ENCODE results near the gene MIB1. TPM values are rescaled to one million over a fixed set of nuclear protein-coding genes. Genes with fewer than 3 reads are reported as not detected.
A peak's percentile ranks its signal among the peaks of the same experiment; 100 is the strongest.

MIB1 gene
- total RNA-seq, 1 donor from 2014 or later: 65.8 TPM

- Histone ChIP-seq H3K9me3 (ENCODE audit: control insufficient read depth in 3 of 3, low read length in 3 of 3) (peaks cover 0 to 2% (median 0%) of the 10 kb centered on the region in 3 donors), H3K27ac (ENCODE audit: low read depth, low read length) (no peak overlapping the region), H3K36me3 (ENCODE audit: control insufficient read depth in 3 of 3, insufficient read depth in 3 of 3, low read length in 3 of 3) (peaks cover 0 to 27% (median 19%) of the 10 kb centered on the region in 3 donors), H3K4me3 (ENCODE audit: low read length in 3 of 3) (no peak overlapping the region), H3K27me3 (ENCODE audit: control insufficient read depth in 3 of 3, insufficient read depth in 3 of 3, low read length in 3 of 3) (no peaks in the 10 kb centered on the region), H3K4me1 (ENCODE audit: control insufficient read depth in 3 of 3, insufficient read depth in 3 of 3, low read length in 3 of 3) (no peaks in the 10 kb centered on the region), H3K9ac (ENCODE audit: low read depth in 1 of 3, low read length in 3 of 3) (no peak overlapping the region)
Observed at GRCh38 chr18:21805771-21806366, 65.3 kb downstream of the MIB1 start.

- Histone ChIP-seq H3K9me3 (ENCODE audit: control insufficient read depth in 3 of 3, low read length in 3 of 3) (peaks cover 0 to 2% (median 0%) of the 10 kb centered on the region in 3 donors), H3K4me3 (ENCODE audit: low read length in 3 of 3) (no peak overlapping the region), H3K4me1 (ENCODE audit: control insufficient read depth in 3 of 3, insufficient read depth in 3 of 3, low read length in 3 of 3) (no peaks in the 10 kb centered on the region), H3K27me3 (ENCODE audit: control insufficient read depth in 3 of 3, insufficient read depth in 3 of 3, low read length in 3 of 3) (no peaks in the 10 kb centered on the region), H3K36me3 (ENCODE audit: control insufficient read depth in 3 of 3, insufficient read depth in 3 of 3, low read length in 3 of 3) (peaks cover 0 to 25% (median 14%) of the 10 kb centered on the region in 3 donors), H3K9ac (ENCODE audit: low read depth in 1 of 3, low read length in 3 of 3) (no peak overlapping the region), H3K27ac (ENCODE audit: low read depth, low read length) (no peak overlapping the region)
Observed at GRCh38 chr18:21808185-21808584, 67.6 kb downstream of the MIB1 start.

GRCh38 chr18:21809725-21810124 lies 69.1 kb downstream of the MIB1 start:
- no peak overlapping the region for H3K27ac ChIP-seq (ENCODE audit: low read depth, low read length)
- H3K4me1 ChIP-seq (ENCODE audit: control insufficient read depth in 3 of 3, insufficient read depth in 3 of 3, low read length in 3 of 3): no peaks in the 10 kb centered on the region
- H3K9ac ChIP-seq (ENCODE audit: low read depth in 1 of 3, low read length in 3 of 3): no peak overlapping the region
- H3K36me3 ChIP-seq (ENCODE audit: control insufficient read depth in 3 of 3, insufficient read depth in 3 of 3, low read length in 3 of 3): peaks cover 0 to 19% (median 14%) of the 10 kb centered on the region in 3 donors
- H3K27me3 ChIP-seq (ENCODE audit: control insufficient read depth in 3 of 3, insufficient read depth in 3 of 3, low read length in 3 of 3): no peaks in the 10 kb centered on the region
- no peak overlapping the region for H3K4me3 ChIP-seq (ENCODE audit: low read length in 3 of 3)
- H3K9me3 ChIP-seq (ENCODE audit: control insufficient read depth in 3 of 3, low read length in 3 of 3): peaks cover 0 to 2% (median 0%) of the 10 kb centered on the region in 3 donors

- H3K36me3 ChIP-seq (ENCODE audit: control insufficient read depth in 3 of 3, insufficient read depth in 3 of 3, low read length in 3 of 3): peaks cover 0 to 14% (median 9%) of the 10 kb centered on the region in 3 donors
- H3K27ac ChIP-seq (ENCODE audit: low read depth, low read length): no peak overlapping the region
- H3K4me3 ChIP-seq (ENCODE audit: low read length in 3 of 3): no peak overlapping the region
- no peaks in the 10 kb centered on the region for H3K27me3 ChIP-seq (ENCODE audit: control insufficient read depth in 3 of 3, insufficient read depth in 3 of 3, low read length in 3 of 3)
- no peaks in the 10 kb centered on the region for H3K9me3 ChIP-seq (ENCODE audit: control insufficient read depth in 3 of 3, low read length in 3 of 3)
- H3K9ac ChIP-seq (ENCODE audit: low read depth in 1 of 3, low read length in 3 of 3): no peak overlapping the region
- H3K4me1 ChIP-seq (ENCODE audit: control insufficient read depth in 3 of 3, insufficient read depth in 3 of 3, low read length in 3 of 3): no peaks in the 10 kb centered on the region
Observed at GRCh38 chr18:21815101-21815500, 74.5 kb downstream of the MIB1 start.

- Histone ChIP-seq H3K9me3 (ENCODE audit: control insufficient read depth in 3 of 3, low read length in 3 of 3) (no peaks in the 10 kb centered on the region), H3K36me3 (ENCODE audit: control insufficient read depth in 3 of 3, insufficient read depth in 3 of 3, low read length in 3 of 3) (peaks cover 0 to 6% (median 0%) of the 10 kb centered on the region in 3 donors), H3K27me3 (ENCODE audit: control insufficient read depth in 3 of 3, insufficient read depth in 3 of 3, low read length in 3 of 3) (no peaks in the 10 kb centered on the region), H3K4me3 (ENCODE audit: low read length in 3 of 3) (no peak overlapping the region), H3K9ac (ENCODE audit: low read depth in 1 of 3, low read length in 3 of 3) (no peak overlapping the region), H3K4me1 (ENCODE audit: control insufficient read depth in 3 of 3, insufficient read depth in 3 of 3, low read length in 3 of 3) (no peaks in the 10 kb centered on the region), H3K27ac (ENCODE audit: low read depth, low read length) (no peak overlapping the region)
Observed at GRCh38 chr18:21820033-21820810, 79.6 kb downstream of the MIB1 start.

- Histone ChIP-seq H3K36me3 (ENCODE audit: control insufficient read depth in 3 of 3, insufficient read depth in 3 of 3, low read length in 3 of 3) (peaks cover 0 to 4% (median 0%) of the 10 kb centered on the region in 3 donors), H3K9ac (ENCODE audit: low read depth in 1 of 3, low read length in 3 of 3) (no peak overlapping the region), H3K27ac (ENCODE audit: low read depth, low read length) (peak overlapping the region; percentile 27), H3K9me3 (ENCODE audit: control insufficient read depth in 3 of 3, low read length in 3 of 3) (no peaks in the 10 kb centered on the region), H3K4me1 (ENCODE audit: control insufficient read depth in 3 of 3, insufficient read depth in 3 of 3, low read length in 3 of 3) (no peaks in the 10 kb centered on the region), H3K27me3 (ENCODE audit: control insufficient read depth in 3 of 3, insufficient read depth in 3 of 3, low read length in 3 of 3) (no peaks in the 10 kb centered on the region), H3K4me3 (ENCODE audit: low read length in 3 of 3) (no peak overlapping the region)
Observed at GRCh38 chr18:21820811-21821143, 80.2 kb downstream of the MIB1 start.

- Histone ChIP-seq H3K27ac (ENCODE audit: low read depth, low read length) (peak overlapping the region; percentile 8), H3K4me1 (ENCODE audit: control insufficient read depth in 3 of 3, insufficient read depth in 3 of 3, low read length in 3 of 3) (no peaks in the 10 kb centered on the region), H3K4me3 (ENCODE audit: low read length in 3 of 3) (no peak overlapping the region), H3K9ac (ENCODE audit: low read depth in 1 of 3, low read length in 3 of 3) (no peak overlapping the region), H3K36me3 (ENCODE audit: control insufficient read depth in 3 of 3, insufficient read depth in 3 of 3, low read length in 3 of 3) (peaks cover 2 to 9% (median 9%) of the 10 kb centered on the region in 3 donors), H3K9me3 (ENCODE audit: control insufficient read depth in 3 of 3, low read length in 3 of 3) (no peaks in the 10 kb centered on the region), H3K27me3 (ENCODE audit: control insufficient read depth in 3 of 3, insufficient read depth in 3 of 3, low read length in 3 of 3) (no peaks in the 10 kb centered on the region)
Observed at GRCh38 chr18:21823848-21824247, 83.3 kb downstream of the MIB1 start.

GRCh38 chr18:21826196-21826595 lies 85.6 kb downstream of the MIB1 start:
- peak overlapping the region; percentile 93 for H3K27ac ChIP-seq (ENCODE audit: low read depth, low read length)
- no peaks in the 10 kb centered on the region for H3K9me3 ChIP-seq (ENCODE audit: control insufficient read depth in 3 of 3, low read length in 3 of 3)
- peak overlapping the region; percentile 63 to 72 (median 66) for H3K9ac ChIP-seq (ENCODE audit: low read depth in 1 of 3, low read length in 3 of 3)
- no peaks in the 10 kb centered on the region for H3K4me1 ChIP-seq (ENCODE audit: control insufficient read depth in 3 of 3, insufficient read depth in 3 of 3, low read length in 3 of 3)
- H3K27me3 ChIP-seq (ENCODE audit: control insufficient read depth in 3 of 3, insufficient read depth in 3 of 3, low read length in 3 of 3): no peaks in the 10 kb centered on the region
- H3K36me3 ChIP-seq (ENCODE audit: control insufficient read depth in 3 of 3, insufficient read depth in 3 of 3, low read length in 3 of 3): peaks cover 20 to 25% (median 24%) of the 10 kb centered on the region in 3 donors
- no peak overlapping the region for H3K4me3 ChIP-seq (ENCODE audit: low read length in 3 of 3)

GRCh38 chr18:21826641-21827302 lies 86.2 kb downstream of the MIB1 start:
- Histone ChIP-seq H3K27ac (ENCODE audit: low read depth, low read length) (peak overlapping the region; percentile 93), H3K9me3 (ENCODE audit: control insufficient read depth in 3 of 3, low read length in 3 of 3) (no peaks in the 10 kb centered on the region), H3K4me1 (ENCODE audit: control insufficient read depth in 3 of 3, insufficient read depth in 3 of 3, low read length in 3 of 3) (no peaks in the 10 kb centered on the region), H3K27me3 (ENCODE audit: control insufficient read depth in 3 of 3, insufficient read depth in 3 of 3, low read length in 3 of 3) (no peaks in the 10 kb centered on the region), H3K9ac (ENCODE audit: low read depth in 1 of 3, low read length in 3 of 3) (peak overlapping the region; percentile 63 to 86 (median 72)), H3K4me3 (ENCODE audit: low read length in 3 of 3) (peak overlapping the region; percentile 28 to 77 (median 41)), H3K36me3 (ENCODE audit: control insufficient read depth in 3 of 3, insufficient read depth in 3 of 3, low read length in 3 of 3) (peaks cover 20 to 25% (median 24%) of the 10 kb centered on the region in 3 donors)

- Histone ChIP-seq H3K27ac (ENCODE audit: low read depth, low read length) (peak overlapping the region; percentile 93), H3K9me3 (ENCODE audit: control insufficient read depth in 3 of 3, low read length in 3 of 3) (no peaks in the 10 kb centered on the region), H3K9ac (ENCODE audit: low read depth in 1 of 3, low read length in 3 of 3) (peak overlapping the region; percentile 72 to 86 (median 81)), H3K36me3 (ENCODE audit: control insufficient read depth in 3 of 3, insufficient read depth in 3 of 3, low read length in 3 of 3) (peaks cover 20 to 25% (median 24%) of the 10 kb centered on the region in 3 donors), H3K27me3 (ENCODE audit: control insufficient read depth in 3 of 3, insufficient read depth in 3 of 3, low read length in 3 of 3) (no peaks in the 10 kb centered on the region), H3K4me3 (ENCODE audit: low read length in 3 of 3) (peak overlapping the region; percentile 60 to 84 (median 77)), H3K4me1 (ENCODE audit: control insufficient read depth in 3 of 3, insufficient read depth in 3 of 3, low read length in 3 of 3) (peaks cover 6 to 8% (median 6%) of the 10 kb centered on the region in 3 donors)
Observed at GRCh38 chr18:21830532-21830931, 89.9 kb downstream of the MIB1 start.

Measured in skeletal muscle tissue (tissue), 4 donors.